NB4 (cell line): Measurements from ENCODE around the gene FGFBP2.
"Not testable (repeated sequence)": the region's sequence is repeated elsewhere in the genome, so short reads cannot be mapped to it uniquely, and the experiment has no call there.

ENCODE experiments used
- CTCF ChIP-seq: IDR thresholded peaks from one replicate; pipeline ENCODE4 v1.5.1; 2012; ENCODE audit warnings: low read depth, low read length
- POLR2A ChIP-seq: IDR thresholded peaks from 2 replicates; pipeline ENCODE4 v1.6.1; 2011; ENCODE audit warnings: mild to moderate bottlenecking; ENCODE audit not compliant: insufficient read length; ENCODE audit errors: extremely low read depth

DNA sequence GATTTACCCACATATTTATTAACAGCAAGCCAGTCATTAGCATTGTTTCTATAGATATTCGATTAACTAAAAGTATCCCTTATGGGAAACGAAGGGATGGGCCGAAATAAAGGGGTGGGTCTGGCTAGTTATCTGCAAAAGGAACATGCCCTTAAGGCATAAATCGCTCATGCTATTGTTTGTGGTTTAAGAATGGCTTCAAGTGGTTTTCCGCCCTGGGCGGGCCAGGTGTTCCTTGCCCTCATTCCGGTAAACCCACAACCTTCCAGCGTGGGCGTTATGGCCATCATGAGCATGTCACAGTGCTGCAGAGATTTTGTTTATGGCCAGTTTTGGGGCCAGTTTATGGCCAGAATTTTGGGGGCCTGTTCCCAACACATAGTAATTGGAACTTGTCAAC lies 46.6 kb downstream of the FGFBP2 start:
- TF ChIP-seq CTCF, POLR2A: not testable (repeated sequence)
